AG04450 (cell line): ENCODE results near the gene MAPKAP1. TPM values are rescaled to one million over a fixed set of nuclear protein-coding genes. Genes with fewer than 3 reads are reported as not detected.

Source experiments
- CTCF ChIA-PET: fragments of 300-600, 350-600 bp; formaldehyde crosslinking; extraction: SDS; loops from one replicate; lab custom pipeline; 2022; ENCODE audit warnings: antibody characterized with exemption, inconsistent platforms; lab: Charles Lee
- POLR2A ChIA-PET: fragments of 350-600 bp; formaldehyde crosslinking; extraction: SDS; loops from one replicate; lab custom pipeline; 2021; ENCODE audit warnings: antibody characterized with exemption, inconsistent platforms; lab: Yijun Ruan, JAX
- DNase-seq: peaks from one replicate; pipeline ENCODE4 v3.0.0-alpha.2; 2011; ENCODE audit warnings: low read depth, low spot score
- H3K27ac ChIP-seq: one replicate; pipeline ENCODE4 v1.5.1; 2012; ENCODE audit warnings: low read depth, low read length, control low read depth
- H3K27me3 ChIP-seq: one replicate; pipeline ENCODE4 v1.6.0; 2012; ENCODE audit warnings: low read length; ENCODE audit not compliant: control insufficient read depth, insufficient read depth
- H3K4me3 ChIP-seq: 2 replicates; pipeline ENCODE4 v1.5.1; 2011; ENCODE audit warnings: mild to moderate bottlenecking, low read depth, low read length, control low read depth
- H3K9me3 ChIP-seq: 2 replicates; pipeline ENCODE4 v1.5.1; 2012; ENCODE audit warnings: low read length; ENCODE audit not compliant: control insufficient read depth, insufficient read depth
- polyA plus RNA-seq: library from polyadenylated mRNA; depleted of rRNA; stranded (reverse); fragments of >200 nt; gene quantifications from 2 replicates; pipeline ENCODE4 v1.2.3, GENCODE V29; 2011
- TF ChIP-seq, protein P1 (sequence below): IDR thresholded peaks from 2 replicates; pipeline ENCODE4 v1.5.1; 2011; ENCODE audit warnings: low read depth, low read length, control low read depth, inconsistent platforms

The MAPKAP1 gene
- polyA plus RNA-seq, 1 experiment, result 140 TPM

DNA sequence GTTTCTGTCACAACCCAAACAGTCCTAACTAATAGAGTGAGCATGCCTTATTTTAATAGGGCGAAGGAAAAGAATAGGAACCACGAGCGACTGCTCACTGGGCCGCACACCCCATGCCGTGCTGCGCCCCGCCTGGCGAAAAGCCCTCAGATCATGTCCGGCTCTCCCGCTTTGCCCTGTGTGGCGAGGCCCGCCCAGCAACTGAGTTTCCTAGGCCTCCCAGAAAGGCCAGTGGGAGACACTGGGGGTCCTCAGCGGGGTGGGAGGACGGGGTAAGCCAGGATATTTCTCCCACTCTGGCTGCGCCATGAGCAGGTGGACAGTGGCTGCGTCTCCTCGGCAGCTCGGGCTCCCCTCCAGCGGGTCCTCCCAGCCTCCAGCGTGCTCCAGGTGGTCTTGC lies 307.3 kb downstream of the MAPKAP1 start:
- Histone ChIP-seq H3K4me3 (no peak overlapping the region), H3K27ac (no peak overlapping the region), H3K27me3 (no peaks in the 10 kb centered on the region), H3K9me3 (peaks cover 3% of the 10 kb centered on the region; the same call in 1 of the 2 replicates)
- POLR2A ChIA-PET, result interaction anchor here (0.5 kb wide), 1 partner anchor 23 kb away, joined by 4 read pairs; no protein-coding TSS in a partner anchor
- CTCF ChIA-PET, result no interaction called here
- no peak for DNase-seq
- TF ChIP-seq, protein P1, sequence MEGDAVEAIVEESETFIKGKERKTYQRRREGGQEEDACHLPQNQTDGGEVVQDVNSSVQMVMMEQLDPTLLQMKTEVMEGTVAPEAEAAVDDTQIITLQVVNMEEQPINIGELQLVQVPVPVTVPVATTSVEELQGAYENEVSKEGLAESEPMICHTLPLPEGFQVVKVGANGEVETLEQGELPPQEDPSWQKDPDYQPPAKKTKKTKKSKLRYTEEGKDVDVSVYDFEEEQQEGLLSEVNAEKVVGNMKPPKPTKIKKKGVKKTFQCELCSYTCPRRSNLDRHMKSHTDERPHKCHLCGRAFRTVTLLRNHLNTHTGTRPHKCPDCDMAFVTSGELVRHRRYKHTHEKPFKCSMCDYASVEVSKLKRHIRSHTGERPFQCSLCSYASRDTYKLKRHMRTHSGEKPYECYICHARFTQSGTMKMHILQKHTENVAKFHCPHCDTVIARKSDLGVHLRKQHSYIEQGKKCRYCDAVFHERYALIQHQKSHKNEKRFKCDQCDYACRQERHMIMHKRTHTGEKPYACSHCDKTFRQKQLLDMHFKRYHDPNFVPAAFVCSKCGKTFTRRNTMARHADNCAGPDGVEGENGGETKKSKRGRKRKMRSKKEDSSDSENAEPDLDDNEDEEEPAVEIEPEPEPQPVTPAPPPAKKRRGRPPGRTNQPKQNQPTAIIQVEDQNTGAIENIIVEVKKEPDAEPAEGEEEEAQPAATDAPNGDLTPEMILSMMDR, result no peak

DNA sequence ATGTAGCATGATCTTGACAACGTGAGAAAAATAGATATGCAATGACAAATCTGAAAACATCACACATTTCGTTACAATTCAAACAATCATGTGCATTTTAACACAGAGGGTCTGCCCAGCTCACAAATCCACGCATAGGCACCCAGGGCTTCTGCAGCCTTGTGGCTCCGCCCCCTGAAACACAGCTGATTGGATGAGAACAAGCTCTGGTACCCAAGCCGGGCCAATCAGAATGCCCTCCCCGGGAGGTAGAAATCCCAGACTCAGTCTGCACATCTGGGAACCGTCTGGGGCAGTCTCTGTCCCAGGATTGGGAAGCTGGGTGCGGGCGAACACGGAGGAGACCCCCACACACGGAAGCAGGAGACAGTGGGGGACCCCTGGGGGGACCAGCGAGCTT lies 307.8 kb downstream of the MAPKAP1 start:
- Histone ChIP-seq H3K27me3 (no peaks in the 10 kb centered on the region), H3K4me3 (no peak overlapping the region), H3K27ac (no peak overlapping the region), H3K9me3 (peaks cover 3% of the 10 kb centered on the region; the same call in 1 of the 2 replicates)
- CTCF ChIA-PET, result no interaction called here
- TF ChIP-seq, protein P1, result no peak
- no peak for DNase-seq
- POLR2A ChIA-PET, result no interaction called here

DNA sequence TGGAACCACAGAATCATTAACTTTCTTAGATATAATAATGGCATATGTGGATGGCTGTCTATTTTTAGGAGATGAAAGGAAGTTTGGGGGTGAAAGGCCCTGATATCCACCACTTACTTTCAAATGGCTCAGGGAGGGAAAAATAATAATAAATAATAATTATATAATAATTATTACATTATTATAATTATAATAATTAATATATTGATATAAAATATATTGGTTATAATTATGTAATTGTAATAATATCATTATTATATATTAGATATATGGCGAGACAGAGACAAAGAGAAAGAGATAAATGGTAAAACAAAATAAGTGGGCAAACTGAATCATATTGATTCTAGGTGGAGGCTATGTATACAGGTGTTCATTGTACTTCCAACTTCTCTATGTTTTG lies 308.8 kb downstream of the MAPKAP1 start:
- Histone ChIP-seq H3K27ac (no peak overlapping the region), H3K4me3 (no peak overlapping the region), H3K9me3 (peaks cover 3% of the 10 kb centered on the region; the same call in 1 of the 2 replicates), H3K27me3 (no peaks in the 10 kb centered on the region)
- TF ChIP-seq, protein P1, result no peak
- CTCF ChIA-PET, result no interaction called here
- POLR2A ChIA-PET, result no interaction called here
- no peak for DNase-seq

DNA sequence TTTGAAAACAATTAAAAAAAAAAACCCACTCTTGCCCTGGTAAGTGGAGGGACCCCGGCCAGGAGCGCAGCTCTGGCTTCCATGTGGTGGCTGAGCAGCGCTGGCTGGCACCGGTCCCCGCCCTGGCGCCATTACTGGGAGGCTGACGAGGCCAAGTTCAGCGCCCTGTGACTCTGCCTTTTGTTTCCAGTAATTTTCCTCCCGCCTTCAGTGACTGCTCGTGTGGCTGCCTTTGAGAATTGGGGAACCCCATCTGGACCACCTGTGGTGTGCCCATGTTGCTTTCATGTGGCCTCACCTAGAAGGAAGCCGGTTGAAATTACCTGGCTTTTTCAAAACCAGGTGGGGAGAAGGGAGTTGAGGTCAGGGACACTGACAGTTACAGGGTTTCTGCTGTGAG lies 309.3 kb downstream of the MAPKAP1 start:
- ChIA-PET CTCF (no interaction called here), POLR2A (no interaction called here)
- no peak overlapping the region for H3K4me3 ChIP-seq
- H3K27me3 ChIP-seq, result no peaks in the 10 kb centered on the region
- no peak for DNase-seq
- H3K9me3 ChIP-seq, result peaks cover 3% of the 10 kb centered on the region; the same call in 1 of the 2 replicates
- no peak overlapping the region for H3K27ac ChIP-seq
- TF ChIP-seq, protein P1, result no peak

DNA sequence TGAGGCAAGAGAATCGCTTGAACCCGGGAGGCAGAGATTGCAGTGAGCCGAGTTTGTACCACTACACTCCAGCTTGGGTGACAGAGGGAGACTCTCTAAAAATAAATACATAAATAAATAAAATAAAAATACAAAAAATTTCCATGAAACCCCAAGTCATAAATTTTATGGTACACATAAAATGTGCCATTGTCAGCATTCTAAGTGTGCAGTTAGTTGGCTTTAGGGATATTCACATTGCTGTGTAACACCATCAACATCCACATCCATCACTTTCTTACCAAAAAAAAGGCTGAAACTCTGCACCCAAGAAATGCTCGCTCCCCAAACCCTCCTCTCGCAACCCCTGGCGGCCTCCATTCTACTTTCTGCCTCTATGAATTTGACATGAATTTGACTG lies 310.2 kb downstream of the MAPKAP1 start:
- CTCF ChIA-PET, result no interaction called here
- DNase-seq, result no peak
- Histone ChIP-seq H3K27ac (no peak overlapping the region), H3K4me3 (no peak overlapping the region), H3K27me3 (no peaks in the 10 kb centered on the region), H3K9me3 (peaks cover 3% of the 10 kb centered on the region; the same call in 1 of the 2 replicates)
- POLR2A ChIA-PET, result no interaction called here
- TF ChIP-seq, protein P1, result no peak
